Measurements from ENCODE around the gene APP.

APP gene

DNA sequence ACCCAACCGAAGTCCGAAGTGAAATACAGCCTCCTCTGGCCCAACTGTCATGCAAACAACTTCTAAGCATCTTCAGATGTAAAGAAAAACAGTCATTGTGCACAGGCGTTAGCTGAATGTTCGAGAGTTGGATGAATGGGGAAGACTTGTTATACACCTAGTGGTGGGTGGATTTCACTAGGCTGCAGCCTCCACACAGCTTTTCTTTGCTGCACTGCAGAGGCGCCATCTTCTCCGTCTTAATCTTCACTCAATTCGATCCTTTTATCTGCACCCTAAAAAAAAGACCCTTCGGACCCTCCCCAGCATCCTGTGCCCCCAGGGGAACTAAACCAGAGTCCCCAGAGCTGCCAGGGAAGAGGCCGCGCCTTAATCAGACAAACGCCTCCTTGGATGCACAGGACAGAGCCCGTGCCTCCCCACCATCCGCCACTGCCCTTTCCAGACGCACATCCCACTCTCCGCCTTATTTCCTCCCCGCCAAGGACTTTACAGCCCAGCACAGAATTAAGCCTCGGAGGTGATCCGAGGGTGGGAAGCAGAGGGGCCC lies 1.4 kb downstream of the APP start (continued):
- TF ChIP-seq, protein P1, sequence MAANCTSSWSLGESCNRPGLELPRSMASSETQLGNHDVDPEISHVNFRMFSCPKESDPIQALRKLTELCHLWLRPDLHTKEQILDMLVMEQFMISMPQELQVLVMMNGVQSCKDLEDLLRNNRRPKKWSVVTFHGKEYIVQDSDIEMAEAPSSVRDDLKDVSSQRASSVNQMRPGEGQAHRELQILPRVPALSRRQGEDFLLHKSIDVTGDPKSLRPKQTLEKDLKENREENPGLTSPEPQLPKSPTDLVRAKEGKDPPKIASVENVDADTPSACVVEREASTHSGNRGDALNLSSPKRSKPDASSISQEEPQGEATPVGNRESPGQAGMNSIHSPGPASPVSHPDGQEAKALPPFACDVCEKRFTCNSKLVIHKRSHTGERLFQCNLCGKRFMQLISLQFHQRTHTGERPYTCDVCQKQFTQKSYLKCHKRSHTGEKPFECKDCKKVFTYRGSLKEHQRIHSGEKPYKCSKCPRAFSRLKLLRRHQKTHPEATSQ (tag by site-specific recombination; IDR thresholded peaks at IDR 0.05): no peak
- no peak for TF ChIP-seq ZNF629 (tag by site-specific recombination; IDR thresholded peaks at IDR 0.05)
- TF ChIP-seq ZNF274 (IDR thresholded peaks at IDR 0.05; ENCODE audit: low read length): no peak
- no peak for TF ChIP-seq ZNF274 (tag by site-specific recombination; IDR thresholded peaks at IDR 0.05; ENCODE audit: borderline replicate concordance)
- no peak for TF ChIP-seq ZNF350 (tag by site-specific recombination; IDR thresholded peaks at IDR 0.05)
- no peak for TF ChIP-seq ZNF571 (tag by site-specific recombination; IDR thresholded peaks at IDR 0.05)
- TF ChIP-seq ZNF658 (tag by site-specific recombination; IDR thresholded peaks at IDR 0.05): no peak
- TF ChIP-seq ZBTB7A (tag by site-specific recombination; IDR thresholded peaks at IDR 0.05; ENCODE audit: low read depth): no peak
- TF ChIP-seq ZNF664 (tag by site-specific recombination; IDR thresholded peaks at IDR 0.05): peak; percentile 34; the same call in 1 of the 2 replicates
- TF ChIP-seq, protein P2, sequence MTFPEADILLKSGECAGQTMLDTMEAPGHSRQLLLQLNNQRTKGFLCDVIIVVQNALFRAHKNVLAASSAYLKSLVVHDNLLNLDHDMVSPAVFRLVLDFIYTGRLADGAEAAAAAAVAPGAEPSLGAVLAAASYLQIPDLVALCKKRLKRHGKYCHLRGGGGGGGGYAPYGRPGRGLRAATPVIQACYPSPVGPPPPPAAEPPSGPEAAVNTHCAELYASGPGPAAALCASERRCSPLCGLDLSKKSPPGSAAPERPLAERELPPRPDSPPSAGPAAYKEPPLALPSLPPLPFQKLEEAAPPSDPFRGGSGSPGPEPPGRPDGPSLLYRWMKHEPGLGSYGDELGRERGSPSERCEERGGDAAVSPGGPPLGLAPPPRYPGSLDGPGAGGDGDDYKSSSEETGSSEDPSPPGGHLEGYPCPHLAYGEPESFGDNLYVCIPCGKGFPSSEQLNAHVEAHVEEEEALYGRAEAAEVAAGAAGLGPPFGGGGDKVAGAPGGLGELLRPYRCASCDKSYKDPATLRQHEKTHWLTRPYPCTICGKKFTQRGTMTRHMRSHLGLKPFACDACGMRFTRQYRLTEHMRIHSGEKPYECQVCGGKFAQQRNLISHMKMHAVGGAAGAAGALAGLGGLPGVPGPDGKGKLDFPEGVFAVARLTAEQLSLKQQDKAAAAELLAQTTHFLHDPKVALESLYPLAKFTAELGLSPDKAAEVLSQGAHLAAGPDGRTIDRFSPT (tag by site-specific recombination; IDR thresholded peaks at IDR 0.05): no peak
- no peak for TF ChIP-seq ZFP3 (tag by site-specific recombination; IDR thresholded peaks at IDR 0.05; ENCODE audit: low read depth)
- no peak for TF ChIP-seq ZNF140 (tag by site-specific recombination; IDR thresholded peaks at IDR 0.05)
- no peak for TF ChIP-seq ZNF660 (tag by site-specific recombination; IDR thresholded peaks at IDR 0.05)
- TF ChIP-seq SALL2 (tag by site-specific recombination; IDR thresholded peaks at IDR 0.05; ENCODE audit: borderline replicate concordance): no peak
- no peak for TF ChIP-seq ZNF37A (tag by site-specific recombination; IDR thresholded peaks at IDR 0.05)

DNA sequence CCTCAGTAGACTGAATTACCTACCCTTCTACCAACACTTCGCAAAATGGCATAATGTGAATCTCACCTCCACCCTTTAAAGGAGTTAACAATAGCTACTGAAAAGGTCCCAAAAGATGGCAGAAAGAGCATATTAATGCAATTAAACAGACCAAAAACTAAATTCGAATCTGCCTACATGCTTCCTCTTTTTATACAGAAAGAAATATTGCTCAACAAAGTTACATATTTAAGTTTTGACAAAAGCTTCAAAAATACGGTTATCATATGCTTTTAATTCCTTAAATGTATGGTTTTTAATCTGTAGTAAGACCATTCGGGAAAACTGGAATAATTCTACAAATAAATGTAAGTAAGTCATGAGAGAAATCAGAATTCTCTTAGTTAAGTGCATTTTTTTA lies 2.2 kb downstream of the APP start:
- CTCF ChIA-PET: interaction anchor here (0.6 to 3.0 kb wide), 10 partner anchors 11 to 560 kb away, joined by 3 to 23 read pairs (median 4); no protein-coding TSS in a partner anchor
- H3K4me3 ChIP-seq (ENCODE audit: low read depth, low read length): no peak overlapping the region
- no peaks in the 10 kb centered on the region for H3K36me3 ChIP-seq (ENCODE audit: control insufficient read depth in 2 of 2, insufficient read depth in 1 of 2, low read length in 2 of 2)
- no peak overlapping the region for H3K27ac ChIP-seq (ENCODE audit: extremely low read depth, low read depth, low read length)
- TF ChIP-seq, protein P3, sequence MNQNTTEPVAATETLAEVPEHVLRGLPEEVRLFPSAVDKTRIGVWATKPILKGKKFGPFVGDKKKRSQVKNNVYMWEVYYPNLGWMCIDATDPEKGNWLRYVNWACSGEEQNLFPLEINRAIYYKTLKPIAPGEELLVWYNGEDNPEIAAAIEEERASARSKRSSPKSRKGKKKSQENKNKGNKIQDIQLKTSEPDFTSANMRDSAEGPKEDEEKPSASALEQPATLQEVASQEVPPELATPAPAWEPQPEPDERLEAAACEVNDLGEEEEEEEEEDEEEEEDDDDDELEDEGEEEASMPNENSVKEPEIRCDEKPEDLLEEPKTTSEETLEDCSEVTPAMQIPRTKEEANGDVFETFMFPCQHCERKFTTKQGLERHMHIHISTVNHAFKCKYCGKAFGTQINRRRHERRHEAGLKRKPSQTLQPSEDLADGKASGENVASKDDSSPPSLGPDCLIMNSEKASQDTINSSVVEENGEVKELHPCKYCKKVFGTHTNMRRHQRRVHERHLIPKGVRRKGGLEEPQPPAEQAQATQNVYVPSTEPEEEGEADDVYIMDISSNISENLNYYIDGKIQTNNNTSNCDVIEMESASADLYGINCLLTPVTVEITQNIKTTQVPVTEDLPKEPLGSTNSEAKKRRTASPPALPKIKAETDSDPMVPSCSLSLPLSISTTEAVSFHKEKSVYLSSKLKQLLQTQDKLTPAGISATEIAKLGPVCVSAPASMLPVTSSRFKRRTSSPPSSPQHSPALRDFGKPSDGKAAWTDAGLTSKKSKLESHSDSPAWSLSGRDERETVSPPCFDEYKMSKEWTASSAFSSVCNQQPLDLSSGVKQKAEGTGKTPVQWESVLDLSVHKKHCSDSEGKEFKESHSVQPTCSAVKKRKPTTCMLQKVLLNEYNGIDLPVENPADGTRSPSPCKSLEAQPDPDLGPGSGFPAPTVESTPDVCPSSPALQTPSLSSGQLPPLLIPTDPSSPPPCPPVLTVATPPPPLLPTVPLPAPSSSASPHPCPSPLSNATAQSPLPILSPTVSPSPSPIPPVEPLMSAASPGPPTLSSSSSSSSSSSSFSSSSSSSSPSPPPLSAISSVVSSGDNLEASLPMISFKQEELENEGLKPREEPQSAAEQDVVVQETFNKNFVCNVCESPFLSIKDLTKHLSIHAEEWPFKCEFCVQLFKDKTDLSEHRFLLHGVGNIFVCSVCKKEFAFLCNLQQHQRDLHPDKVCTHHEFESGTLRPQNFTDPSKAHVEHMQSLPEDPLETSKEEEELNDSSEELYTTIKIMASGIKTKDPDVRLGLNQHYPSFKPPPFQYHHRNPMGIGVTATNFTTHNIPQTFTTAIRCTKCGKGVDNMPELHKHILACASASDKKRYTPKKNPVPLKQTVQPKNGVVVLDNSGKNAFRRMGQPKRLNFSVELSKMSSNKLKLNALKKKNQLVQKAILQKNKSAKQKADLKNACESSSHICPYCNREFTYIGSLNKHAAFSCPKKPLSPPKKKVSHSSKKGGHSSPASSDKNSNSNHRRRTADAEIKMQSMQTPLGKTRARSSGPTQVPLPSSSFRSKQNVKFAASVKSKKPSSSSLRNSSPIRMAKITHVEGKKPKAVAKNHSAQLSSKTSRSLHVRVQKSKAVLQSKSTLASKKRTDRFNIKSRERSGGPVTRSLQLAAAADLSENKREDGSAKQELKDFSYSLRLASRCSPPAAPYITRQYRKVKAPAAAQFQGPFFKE (tag by site-specific recombination; IDR thresholded peaks at IDR 0.05; ENCODE audit: borderline replicate concordance): no peak
- TF ChIP-seq ZNF664 (tag by site-specific recombination; IDR thresholded peaks at IDR 0.05): 0 out of 2 replicates have a peak, but pooled peaks have one; percentile 15
- H3K4me1 ChIP-seq (ENCODE audit: control insufficient read depth, insufficient read depth, low read length): peaks cover 28% of the 10 kb centered on the region
- no peaks in the 10 kb centered on the region for H3K9me3 ChIP-seq (ENCODE audit: control insufficient read depth, insufficient read depth, low read depth, low read length)
- POLR2A ChIA-PET: interaction anchor here (1.0 to 1.5 kb wide), 3 partner anchors 10 to 52 kb away, joined by 3 read pairs; no protein-coding TSS in a partner anchor

All from HEK293 (cell line).